Stimulated activated CD8-positive, alpha-beta memory T cell treated with anti-CD3 and anti-CD28 coated beads, Interleukin-12 subunit alpha, Interleukin-12 subunit beta, amount 100 ng/mL, for 4 hours (primary cell): ENCODE data around the gene SMG6.

Experiments
- DNase-seq: peaks from one replicate; pipeline ENCODE4 v3.0.0-alpha.2; 2020; ENCODE audit warnings: low read depth

SMG6 gene

DNA sequence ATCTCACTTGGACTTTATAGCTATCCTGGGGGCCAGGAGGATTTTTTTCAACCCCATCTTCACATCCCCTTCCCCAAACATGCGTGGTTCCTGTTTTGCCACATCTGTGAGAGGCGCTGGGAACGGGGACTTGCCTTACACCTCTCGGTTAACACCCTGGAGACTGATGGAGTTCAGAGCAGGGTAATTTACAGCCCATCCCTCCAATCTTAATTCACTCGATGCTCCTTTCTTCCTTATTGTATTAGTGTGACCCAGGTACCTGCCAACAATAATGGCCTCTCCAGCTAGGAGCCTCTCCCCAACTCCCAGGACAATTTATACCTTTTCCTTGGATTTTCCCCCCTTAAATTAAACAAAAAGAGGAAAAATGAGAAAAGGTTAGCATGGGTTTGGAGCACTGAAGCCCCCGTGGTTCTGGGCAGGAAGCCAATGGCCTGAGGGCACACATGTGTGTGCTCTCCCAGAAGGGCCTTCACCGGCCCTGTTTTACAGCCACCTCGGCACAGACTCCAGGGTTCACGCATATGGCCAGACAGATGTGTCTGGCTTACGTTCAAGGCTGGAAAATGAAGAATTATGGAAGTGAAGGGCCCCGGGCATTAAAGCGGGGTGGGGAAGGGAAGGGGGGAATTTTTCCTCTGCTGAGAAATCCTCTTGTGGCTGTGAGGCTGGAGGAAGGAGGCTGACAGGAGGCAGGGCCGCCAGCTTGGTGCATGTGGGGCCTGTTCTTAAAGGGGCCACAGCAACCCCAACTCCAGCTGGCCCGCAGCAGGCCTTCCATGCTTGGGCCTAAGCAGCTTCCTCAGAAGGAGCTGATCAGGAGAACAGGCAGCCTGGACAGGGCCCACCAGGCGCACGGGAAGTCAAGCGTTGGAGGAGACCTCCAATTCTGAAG lies 227.2 kb downstream of the SMG6 start:
- no peak for DNase-seq

DNA sequence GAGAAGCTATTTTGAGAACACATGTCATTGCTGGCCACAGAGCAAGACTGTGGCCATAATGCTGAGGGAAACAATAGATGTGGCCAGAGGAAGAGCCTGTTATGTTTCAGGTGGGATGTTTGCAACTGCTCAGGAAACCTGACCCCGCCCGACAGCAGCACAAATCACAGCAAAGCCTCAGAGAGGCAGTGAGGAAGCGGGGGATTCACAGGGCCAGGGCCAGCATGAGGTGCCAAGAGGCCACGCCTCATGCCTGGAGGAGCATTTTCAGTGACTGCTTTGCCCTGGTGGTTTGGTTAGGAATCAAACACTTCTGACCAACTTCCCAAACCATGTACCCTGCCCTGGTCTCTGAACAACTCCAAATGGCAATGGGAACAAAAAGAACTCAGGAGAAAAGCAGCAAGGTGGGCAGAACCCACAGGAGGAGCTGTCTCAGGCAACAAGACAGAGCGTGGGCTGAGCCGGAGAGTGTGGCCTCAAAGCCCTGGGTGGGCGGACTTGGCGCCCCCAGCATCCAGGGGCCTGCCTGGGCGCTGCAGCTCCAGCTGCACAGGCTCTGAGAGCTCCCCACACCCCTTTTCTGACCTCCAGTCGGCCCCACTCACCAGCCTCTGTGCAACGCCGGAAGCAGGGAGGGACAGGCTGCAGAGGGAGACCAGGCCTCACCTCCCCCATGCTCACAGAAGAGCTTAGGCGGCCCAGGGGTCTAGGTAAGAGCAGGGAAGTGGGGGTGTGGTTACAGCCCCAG lies 228.1 kb downstream of the SMG6 start:
- no peak for DNase-seq

DNA sequence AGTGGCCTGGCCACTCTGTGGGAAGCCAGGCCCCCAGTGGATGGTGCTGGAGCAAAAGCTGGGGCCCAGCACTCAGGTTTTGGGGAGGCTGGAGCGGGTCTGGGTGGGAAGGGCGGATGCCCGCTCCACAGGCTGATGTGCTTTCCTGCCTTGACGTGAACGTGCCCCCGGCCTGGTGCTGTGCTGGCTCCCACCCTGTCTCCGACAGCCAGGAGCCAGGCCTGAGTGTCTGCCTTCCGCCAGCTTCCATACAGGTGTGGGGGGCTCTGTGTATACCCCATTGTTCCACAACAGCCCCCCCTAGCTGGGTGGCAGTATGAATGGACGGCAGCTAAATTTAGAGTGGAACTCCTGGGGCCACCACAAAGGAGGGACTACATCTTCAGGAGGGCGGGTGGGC lies 228.7 kb downstream of the SMG6 start:
- DNase-seq = no peak

DNA sequence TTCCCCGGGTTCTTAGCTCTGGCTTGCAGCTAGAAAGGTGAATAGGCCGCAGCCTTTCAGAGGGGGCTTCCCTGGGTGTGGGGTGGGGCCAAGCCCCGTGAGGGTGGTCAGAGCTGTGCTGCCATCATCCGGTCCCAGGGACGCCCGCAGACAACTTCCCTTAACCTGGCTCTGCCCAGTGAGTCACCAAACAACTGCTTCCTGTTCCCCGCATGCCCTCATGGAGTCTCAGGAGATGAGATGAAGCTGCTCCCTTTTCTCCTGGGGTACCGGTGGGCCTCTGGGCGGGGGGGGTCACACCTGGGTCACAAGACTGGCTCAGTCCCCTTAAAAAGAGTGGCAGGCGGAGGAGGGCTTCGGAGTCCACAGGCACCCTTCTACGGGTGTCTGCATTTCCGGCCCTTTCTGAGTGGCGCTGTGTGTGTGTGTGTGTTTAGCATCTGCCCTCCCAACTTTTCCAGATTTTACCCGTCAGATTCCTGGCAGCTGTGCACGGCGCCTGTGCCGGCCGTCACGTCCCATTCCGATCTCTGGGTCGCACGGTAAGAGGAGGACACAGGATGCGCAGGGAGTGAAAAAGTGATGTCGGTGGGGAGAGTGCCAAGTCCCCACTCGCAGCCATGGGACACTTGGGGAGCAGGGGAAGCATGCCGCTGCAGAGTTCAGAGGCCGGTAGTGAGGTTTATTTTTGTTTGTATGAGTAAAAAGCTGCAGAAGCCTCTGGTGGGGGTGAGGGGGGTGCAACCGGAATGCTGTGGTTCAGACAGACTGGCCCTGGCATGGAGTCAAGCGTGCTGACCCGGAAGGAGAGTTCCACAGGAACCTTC lies 231.9 kb downstream of the SMG6 start:
- DNase-seq = no peak

DNA sequence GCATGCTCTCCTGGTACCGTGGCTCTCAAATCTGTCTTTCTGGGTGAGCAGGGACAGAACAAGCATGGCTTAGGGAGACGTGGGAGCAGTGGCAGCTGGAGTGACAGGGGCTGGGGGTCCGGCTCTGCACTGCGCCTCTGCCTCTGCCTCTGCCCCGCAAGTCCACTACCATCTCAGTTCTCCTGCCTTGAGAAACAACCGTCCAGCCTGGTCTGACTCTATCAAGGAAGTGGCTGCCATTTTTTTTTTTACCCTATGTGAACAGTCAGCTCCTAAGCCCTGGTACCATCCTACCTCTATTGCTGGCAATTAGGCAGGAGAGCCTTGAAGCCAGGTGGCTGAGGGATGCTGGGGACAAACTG lies 232.6 kb downstream of the SMG6 start:
- no peak for DNase-seq

DNA sequence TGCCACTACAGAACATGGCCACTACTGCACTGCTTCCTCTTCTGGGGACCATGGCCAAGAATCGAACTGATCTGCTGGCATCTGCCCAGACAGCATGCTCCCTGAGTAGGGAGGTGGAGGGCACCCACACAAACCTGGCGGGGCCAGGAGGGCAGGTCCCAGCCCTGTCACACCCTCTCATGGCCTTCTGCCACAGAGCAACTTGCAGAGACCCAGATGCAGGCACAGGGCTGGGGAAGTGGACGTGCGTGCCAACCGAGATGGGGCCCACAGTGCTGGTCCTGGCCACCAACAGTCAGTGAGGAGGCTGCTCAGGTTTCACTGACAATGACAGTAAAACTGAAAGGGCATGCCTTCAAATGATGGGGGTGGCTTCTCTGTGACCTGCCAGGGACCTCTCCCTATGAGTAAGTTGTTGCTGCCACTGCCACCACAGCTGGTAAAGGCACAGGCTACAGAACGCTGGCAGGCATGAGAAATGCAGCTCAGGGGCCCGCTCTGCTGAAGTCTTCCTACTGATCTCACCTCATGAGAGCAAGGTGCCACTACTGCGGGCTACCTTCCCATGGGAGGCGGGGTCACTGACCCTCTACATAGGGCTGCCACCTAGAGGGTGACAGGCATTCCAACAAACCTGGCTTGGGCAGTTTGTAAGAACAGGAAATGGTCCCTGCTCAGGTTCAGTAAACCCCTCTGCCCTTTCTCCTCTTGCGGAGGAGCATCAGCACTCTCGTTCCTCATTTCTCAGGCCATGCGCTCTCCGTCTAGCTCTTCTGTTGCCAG lies 233.2 kb downstream of the SMG6 start:
- DNase-seq = no peak

DNA sequence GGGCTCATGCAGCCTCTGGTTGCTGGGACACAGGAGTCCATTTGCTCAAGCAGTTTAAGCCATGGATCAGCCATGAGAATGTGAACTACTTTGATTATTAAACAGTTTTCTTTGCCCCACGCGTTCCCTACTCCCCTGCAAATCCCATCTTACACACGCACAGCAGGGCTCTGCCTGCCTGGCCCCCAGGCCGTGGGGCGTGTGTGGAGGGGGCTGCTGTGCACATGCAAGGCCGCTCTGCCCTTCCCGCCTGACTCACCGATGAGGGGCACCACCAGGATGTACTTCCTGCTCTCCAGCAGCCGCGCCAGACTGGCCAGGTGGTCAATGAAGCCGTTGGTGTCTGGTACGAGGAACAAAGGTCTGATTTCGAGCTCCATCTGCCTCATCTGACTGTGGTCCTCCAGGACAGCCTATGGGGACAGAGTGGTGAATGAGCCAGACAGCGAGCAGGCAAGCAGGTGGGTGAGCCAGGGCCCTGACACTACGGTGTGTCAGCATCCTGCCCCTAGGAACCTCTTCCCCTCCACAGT lies 235.0 kb downstream of the SMG6 start:
- no peak for DNase-seq

DNA sequence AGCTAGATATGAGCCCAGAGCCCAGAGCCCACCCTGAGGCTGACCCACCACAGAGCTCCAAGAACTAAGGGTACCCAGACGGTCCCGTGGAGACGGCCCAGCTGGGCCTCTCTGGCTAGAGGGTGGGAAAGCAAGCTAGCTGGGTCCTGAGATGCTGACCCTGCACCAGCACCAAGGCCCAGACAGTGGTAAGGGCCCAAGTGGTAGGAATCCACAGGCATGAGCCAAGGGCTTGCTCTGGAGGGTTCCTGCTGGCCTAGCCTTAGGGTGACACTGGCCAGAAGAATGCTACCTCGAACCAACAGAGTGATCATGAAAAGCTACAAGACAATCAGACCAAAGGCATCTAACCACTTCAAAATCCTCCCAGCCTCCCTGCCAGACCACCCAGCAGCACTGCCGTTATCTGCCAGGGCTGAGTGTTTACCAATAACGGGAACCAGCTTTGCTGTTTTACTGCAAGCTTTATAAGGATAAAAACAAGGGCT lies 235.5 kb downstream of the SMG6 start:
- no peak for DNase-seq

DNA sequence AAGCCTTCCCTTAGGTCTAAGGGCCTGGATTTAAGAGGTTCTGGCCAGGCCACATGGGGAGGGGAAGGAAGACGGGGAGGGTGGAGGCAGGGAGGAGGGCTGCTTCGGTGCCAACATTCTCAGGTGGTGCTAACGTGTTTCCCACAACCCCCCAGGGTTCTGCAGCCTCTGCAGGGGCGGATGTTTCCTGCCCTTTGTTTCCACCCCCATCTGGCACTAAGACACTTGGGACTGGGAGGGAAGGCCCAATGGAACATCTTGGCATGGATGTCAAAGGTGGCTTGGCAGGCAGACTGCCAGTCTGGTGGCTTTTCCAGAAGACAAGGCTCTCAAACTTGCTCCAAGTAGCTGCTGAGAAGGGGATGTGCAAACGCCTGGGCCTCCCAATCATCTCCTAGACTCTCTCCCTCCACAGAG lies 236.0 kb downstream of the SMG6 start:
- no peak for DNase-seq

DNA sequence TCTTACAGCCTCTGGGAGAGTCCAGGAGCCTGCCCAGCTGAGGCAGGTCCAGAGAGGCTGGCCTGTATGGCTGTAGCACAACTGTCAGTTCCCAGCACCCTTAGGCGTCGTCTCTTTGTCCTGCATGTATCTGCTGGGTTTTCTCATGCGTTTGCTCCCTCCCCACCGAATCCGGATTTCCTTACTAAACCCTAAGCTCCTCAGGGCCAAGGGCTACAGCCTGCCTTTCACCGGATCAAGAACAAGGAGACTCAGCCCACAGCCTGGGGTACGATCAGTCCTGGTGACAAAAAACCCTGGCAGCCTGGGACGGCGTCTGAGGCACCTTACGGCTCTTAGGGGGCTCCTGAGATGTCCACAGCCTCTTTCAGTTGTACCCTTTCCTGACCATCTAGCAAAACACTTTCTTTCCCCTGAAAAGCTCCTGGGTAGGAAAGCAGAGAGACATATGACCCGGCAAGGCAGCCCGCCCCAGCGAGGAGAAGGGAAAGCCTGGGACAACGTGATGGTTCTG lies 236.5 kb downstream of the SMG6 start:
- DNase-seq = no peak

DNA sequence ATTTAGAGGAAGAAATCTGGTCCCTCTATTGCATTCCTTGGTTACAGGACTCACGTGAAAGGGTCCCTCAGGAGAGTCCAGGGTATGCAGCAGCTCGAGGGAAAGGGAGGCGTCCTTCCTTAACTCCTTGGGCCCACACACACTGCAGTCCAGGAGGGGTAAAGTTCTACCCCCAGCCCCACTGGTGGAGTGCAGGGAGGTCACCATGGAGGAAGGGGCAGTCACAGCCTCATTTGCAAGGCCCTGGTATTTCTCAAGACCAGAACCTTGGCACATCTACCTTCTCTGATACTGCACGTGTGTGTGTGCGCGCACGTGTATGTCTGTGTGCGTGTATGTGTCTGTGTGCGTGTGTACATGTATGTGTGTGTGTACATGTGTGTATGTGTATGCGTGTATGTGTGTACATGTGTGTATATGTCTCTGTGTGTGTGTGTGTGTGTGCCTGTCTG lies 237.6 kb downstream of the SMG6 start:
- DNase-seq = no peak

DNA sequence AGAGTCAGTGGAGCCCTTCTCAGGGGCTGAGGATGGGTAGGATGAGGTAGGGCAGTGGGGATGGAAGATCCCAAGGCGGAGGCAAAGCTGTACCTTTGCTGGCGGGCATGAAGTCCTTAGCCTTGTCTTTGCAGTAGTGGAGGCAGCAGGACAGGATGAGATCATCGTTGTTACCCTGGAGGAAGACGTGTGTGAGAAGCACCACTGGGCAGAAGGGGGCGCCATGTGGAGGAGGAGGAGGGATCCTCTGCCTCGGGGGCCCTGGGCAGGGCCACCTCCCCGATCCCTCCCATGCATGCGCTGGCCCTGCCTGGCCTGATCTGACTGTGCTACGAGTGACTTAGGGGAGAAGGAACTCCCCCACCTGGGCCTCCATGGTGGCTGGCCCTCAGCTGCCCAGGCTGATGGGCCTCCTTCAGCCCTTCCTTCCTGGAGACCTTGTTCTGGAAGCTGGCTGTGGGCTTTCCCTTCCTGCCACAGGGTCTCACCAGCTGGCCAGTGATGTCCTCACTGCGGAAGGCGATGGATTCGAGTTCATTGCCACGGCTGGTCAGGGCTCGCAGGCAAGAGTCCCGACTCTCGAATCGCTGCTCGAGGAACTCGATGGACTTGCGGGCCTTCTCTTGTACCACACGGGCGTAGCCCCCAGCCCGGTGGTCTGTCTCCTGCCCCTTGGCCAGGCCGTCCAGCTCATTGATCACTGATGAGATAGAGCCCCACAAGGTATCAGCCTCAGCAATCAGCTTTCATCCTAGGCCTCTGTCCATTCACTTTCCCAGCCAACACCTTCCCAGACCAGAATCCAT lies 238.4 kb downstream of the SMG6 start:
- no peak for DNase-seq

DNA sequence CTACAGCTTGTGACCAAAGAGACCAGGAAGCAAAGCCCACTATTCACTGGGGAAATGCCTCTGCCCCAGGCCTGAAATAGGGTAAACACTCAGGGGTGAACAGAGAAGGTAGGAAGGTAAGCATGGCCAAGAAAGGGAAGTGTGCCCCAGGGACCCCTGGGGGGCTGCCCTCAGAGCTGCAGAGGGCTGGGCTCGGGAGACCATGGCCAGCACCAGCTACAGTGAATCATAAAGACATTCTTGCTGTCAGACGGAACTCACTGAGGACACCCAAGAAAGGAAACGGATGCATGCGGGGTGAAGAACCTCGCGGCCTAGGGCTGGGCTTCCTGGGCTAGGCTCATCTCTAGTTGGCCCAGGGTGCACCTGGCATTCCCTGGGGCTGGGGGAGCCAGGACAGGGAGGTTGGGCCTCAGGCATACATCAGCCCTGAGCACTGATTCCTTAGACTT lies 239.0 kb downstream of the SMG6 start:
- no peak for DNase-seq

DNA sequence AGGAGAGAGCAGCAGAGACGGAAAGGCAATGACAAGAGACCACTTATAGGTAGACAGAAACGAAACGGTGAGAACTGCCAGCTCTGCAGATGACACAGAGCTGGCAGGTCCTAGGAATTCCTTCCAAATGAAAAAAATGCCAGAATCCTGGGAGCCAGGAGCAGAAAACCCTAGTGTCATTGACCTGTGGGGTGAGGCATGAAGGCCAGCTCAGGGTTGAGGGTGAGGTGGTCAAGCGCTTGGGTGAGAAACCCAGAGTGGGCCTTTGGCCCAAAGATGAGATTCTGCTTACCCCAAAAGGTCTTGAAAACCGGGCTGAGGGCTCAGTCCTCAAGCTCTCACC lies 239.5 kb downstream of the SMG6 start:
- no peak for DNase-seq

DNA sequence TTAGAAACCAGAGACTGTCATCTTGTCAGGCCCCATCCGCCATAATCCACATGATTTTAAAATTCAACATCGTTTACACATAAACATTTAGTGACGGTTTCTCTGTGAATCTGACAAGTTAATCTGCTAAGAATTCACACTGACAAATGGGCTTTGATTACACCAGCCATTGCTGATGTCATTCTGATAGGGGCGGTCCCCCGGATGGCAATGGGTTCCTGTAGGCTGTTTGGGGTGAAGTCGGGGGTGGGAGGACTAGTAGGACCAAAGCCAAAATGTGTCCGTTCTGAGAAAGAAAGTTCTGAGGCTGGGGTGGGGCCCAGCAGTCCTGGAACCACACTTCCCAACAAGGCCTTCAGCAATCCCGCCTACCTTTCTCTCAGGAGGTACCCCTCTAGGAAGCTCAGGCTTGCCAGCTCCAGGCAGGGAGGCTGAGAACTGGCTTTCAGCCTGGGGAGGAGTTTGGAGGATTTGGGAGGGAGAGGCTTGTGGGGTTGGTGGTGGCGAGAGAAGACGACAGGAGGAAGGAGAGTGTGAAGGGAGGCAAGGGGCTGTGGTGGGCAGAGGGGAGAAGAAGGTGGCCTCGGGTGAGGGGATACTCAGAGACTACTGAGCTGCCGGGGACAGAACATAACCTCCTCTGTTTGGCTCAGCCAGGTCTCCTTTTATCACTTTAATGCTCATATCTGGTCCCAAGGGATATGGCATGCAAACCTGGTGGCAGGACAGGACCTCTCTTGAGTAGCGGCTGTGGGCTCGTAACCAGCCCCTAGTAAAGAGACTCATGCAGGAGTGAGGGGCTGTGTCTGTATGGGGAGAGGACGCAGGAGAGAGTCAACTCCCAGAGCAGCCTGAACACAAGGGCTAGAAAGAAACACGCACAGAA lies 240.1 kb downstream of the SMG6 start:
- no peak for DNase-seq

DNA sequence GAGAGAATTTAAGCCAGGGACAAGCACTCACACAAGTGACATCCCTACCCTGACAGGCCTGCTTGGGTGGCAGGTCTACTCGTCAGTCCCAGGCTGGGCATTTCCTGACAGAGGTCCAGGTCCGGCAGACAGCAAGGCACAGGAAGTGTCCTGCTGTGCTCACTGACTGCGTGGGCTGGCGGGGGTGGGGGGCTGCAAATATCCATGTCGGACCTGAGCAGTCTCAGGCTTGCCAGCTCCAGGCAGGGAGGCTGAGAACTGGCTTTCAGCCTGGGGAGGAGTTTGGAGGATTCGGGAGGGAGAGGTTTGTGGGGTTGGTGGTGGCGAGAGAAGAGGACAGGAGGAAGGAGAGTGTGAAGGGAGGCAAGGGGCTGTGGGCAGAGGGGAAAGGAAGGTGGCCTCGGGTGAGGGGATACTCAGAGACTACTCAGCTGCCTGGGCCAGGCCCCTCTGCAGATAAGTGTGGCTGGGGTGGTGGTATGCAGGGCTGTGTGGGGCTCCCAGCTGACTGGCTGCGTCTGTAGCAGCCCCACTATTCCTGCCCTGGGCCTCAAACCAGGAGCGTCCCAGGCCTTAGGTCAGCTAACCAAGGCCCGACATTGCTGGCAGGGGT lies 240.9 kb downstream of the SMG6 start:
- no peak for DNase-seq

DNA sequence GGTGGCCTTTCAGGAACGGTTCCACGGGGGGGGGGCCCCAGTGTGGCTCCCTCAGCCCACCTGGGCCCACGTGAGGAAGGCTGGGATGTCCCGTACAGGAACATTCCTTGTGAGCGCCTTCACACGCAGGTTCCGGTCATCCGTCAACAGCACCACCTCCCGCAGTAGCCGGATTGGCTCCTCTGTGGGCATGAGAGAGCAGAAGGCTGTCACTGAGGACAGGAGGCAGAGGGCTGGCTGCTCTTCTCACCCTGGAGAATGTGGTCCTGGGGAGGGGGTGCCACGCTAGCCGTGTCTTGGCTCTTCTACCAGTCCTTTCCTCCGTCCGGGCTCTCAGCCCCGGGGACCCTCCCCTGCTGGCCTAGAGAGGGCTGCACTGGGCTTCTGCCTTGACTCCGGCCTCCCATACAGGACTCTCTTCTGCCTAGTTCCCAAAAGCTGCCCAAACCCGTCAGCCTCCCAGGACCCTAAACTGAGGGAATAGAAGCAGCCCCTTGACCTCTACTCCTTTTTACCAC lies 242.1 kb downstream of the SMG6 start:
- DNase-seq = no peak

DNA sequence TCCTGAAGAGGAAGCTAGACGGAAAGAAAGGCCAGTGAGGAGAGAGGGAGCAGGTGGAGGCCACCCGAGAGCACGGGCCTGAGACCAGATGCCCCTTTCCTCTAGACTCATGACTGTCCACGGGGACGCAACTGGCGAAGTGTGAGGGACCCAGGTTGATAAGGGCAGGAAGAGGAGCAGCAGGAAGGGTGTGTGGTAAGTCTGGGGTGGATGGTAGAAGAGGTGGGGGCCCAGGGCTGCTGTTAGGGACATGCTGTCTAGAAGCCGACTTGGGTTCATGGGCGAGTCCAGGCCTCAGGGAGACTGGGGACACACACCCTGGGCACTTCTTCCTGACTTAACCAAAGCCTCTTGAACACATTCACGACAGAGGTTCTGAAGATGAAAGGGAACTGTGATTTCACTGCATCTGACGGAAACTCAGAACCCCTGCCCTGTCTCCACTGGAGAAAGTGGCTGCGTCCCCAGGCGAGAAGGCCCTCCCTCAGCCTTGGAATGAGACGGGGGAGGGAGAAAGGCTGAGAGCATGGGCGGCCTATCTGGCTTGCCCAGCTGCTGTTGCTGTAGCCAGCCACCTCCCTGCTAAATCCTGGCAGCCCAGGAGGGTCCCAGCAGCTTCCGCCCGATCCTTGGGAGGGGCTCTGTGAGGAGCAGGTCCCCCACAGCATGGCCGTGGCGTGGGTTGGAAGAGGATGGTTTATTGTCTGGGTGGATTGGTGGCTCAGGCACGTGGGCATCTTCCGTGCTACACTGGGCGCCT lies 242.7 kb downstream of the SMG6 start:
- DNase-seq = no peak
